ENCODE measurements around the gene OSTF1.
A peak's percentile ranks its signal among the peaks of the same experiment; 100 is the strongest.

The OSTF1 gene

GRCh38 chr9:75087824-75088645 lies at the start of gene OSTF1, which contains the start of gene NMRK1:
Gene OSTF1 (plus strand): TSS chr9:75088514. CDS start chr9:75088693, 179 bp downstream.
Gene NMRK1 (minus strand): TSS chr9:75088155. CDS start chr9:75083115, 5,040 bp downstream.
- TF ChIP-seq CTCF (IDR thresholded peaks at IDR 0.05; ENCODE audit: borderline replicate concordance, control extremely low read depth, extremely low read depth, insufficient read depth, missing control alignments) = no peak
- peak; percentile 93 for DNase-seq (ENCODE audit: low spot score)
- in situ Hi-C loops (cut with MboI; ENCODE audit: low sequenced_read_pairs, unreplicated experiment) = loop anchor here (10.0 kb wide), 1 partner anchor 133 kb away; the partner anchor contains the start of gene C9orf40

- DNase-seq (ENCODE audit: low spot score) = no peak
- in situ Hi-C loops (cut with MboI; ENCODE audit: low sequenced_read_pairs, unreplicated experiment) = no loop called here
- TF ChIP-seq CTCF (IDR thresholded peaks at IDR 0.05; ENCODE audit: borderline replicate concordance, control extremely low read depth, extremely low read depth, insufficient read depth, missing control alignments) = no peak
Measured at GRCh38 chr9:75039009-75039408, 49.3 kb upstream of the OSTF1 start.

GRCh38 chr9:75039801-75040200 lies 48.5 kb upstream of the OSTF1 start:
- in situ Hi-C loops (cut with MboI; ENCODE audit: low sequenced_read_pairs, unreplicated experiment) = no loop called here
- no peak for TF ChIP-seq CTCF (IDR thresholded peaks at IDR 0.05; ENCODE audit: borderline replicate concordance, control extremely low read depth, extremely low read depth, insufficient read depth, missing control alignments)
- no peak for DNase-seq (ENCODE audit: low spot score)

- no peak for TF ChIP-seq CTCF (IDR thresholded peaks at IDR 0.05; ENCODE audit: borderline replicate concordance, control extremely low read depth, extremely low read depth, insufficient read depth, missing control alignments)
- in situ Hi-C loops (cut with MboI; ENCODE audit: low sequenced_read_pairs, unreplicated experiment) = no loop called here
- no peak for DNase-seq (ENCODE audit: low spot score)
Measured at GRCh38 chr9:75041041-75041440, 47.3 kb upstream of the OSTF1 start.

GRCh38 chr9:75046725-75047345 lies 41.5 kb upstream of the OSTF1 start:
- no peak for TF ChIP-seq CTCF (IDR thresholded peaks at IDR 0.05; ENCODE audit: borderline replicate concordance, control extremely low read depth, extremely low read depth, insufficient read depth, missing control alignments)
- in situ Hi-C loops (cut with MboI; ENCODE audit: low sequenced_read_pairs, unreplicated experiment) = no loop called here
- no peak for DNase-seq (ENCODE audit: low spot score)

- no peak for DNase-seq (ENCODE audit: low spot score)
- no peak for TF ChIP-seq CTCF (IDR thresholded peaks at IDR 0.05; ENCODE audit: borderline replicate concordance, control extremely low read depth, extremely low read depth, insufficient read depth, missing control alignments)
- in situ Hi-C loops (cut with MboI; ENCODE audit: low sequenced_read_pairs, unreplicated experiment) = no loop called here
Measured at GRCh38 chr9:75047506-75047905, 40.8 kb upstream of the OSTF1 start.

Measured in GM13976 (cell line).